Duodenal mucosa (tissue), 2 donors: ENCODE data around the gene USP49.

Source experiments
- H3K27ac ChIP-seq: one replicate; pipeline ENCODE4 v1.7.0; 2013; ENCODE audit warnings: low read depth, low read length
- H3K27me3 ChIP-seq, 2 donors: one replicate each; pipeline ENCODE4 v1.7.0; 2013; ENCODE audit warnings: low read length in 2 of 2, control low read depth in 1 of 2; ENCODE audit not compliant: insufficient read depth in 2 of 2, control insufficient read depth in 1 of 2
- H3K36me3 ChIP-seq, 2 donors: one replicate each; pipeline ENCODE4 v1.7.0; 2013; ENCODE audit warnings: low read length in 2 of 2, control low read depth in 1 of 2; ENCODE audit not compliant: insufficient read depth in 2 of 2, control insufficient read depth in 1 of 2
- H3K4me1 ChIP-seq, 2 donors: one replicate each; pipeline ENCODE4 v1.7.0; 2013; ENCODE audit warnings: low read length in 2 of 2, control low read depth in 1 of 2; ENCODE audit not compliant: insufficient read depth in 2 of 2, control insufficient read depth in 1 of 2
- H3K4me3 ChIP-seq, 2 donors: one replicate each; pipeline ENCODE4 v1.7.0; 2013; ENCODE audit warnings: low read length in 2 of 2, low read depth in 1 of 2
- H3K9ac ChIP-seq, 2 donors: one replicate each; pipeline ENCODE4 v1.7.0; 2013; ENCODE audit warnings: low read length in 2 of 2, low read depth in 1 of 2
- H3K9me3 ChIP-seq, 2 donors: one replicate each; pipeline ENCODE4 v1.7.0; 2013; ENCODE audit warnings: low read length in 2 of 2, control low read depth in 1 of 2; ENCODE audit not compliant: control insufficient read depth in 1 of 2

Gene USP49

GRCh38 chr6:41796474-41796873 lies 98.7 kb downstream of the USP49 start:
- H3K4me3 ChIP-seq: no peak overlapping the region
- no peaks in the 10 kb centered on the region for H3K27me3 ChIP-seq
- H3K9me3 ChIP-seq: no peaks in the 10 kb centered on the region
- no peak overlapping the region for H3K27ac ChIP-seq
- no peaks in the 10 kb centered on the region for H3K4me1 ChIP-seq
- H3K9ac ChIP-seq: no peak overlapping the region
- peaks cover 0 to 26% of the 10 kb centered on the region in 2 donors for H3K36me3 ChIP-seq

GRCh38 chr6:41791984-41792383 lies 103.2 kb downstream of the USP49 start:
- Histone ChIP-seq H3K4me1 (peaks cover 6 to 7% of the 10 kb centered on the region in 2 donors), H3K27ac (no peak overlapping the region), H3K4me3 (no peak overlapping the region), H3K36me3 (peaks cover 13 to 50% of the 10 kb centered on the region in 2 donors), H3K27me3 (no peaks in the 10 kb centered on the region), H3K9me3 (no peaks in the 10 kb centered on the region), H3K9ac (no peak overlapping the region)

GRCh38 chr6:41791305-41791704 lies 103.9 kb downstream of the USP49 start:
- Histone ChIP-seq H3K4me1 (peaks cover 6 to 7% of the 10 kb centered on the region in 2 donors), H3K4me3 (no peak overlapping the region), H3K9ac (no peak overlapping the region), H3K27me3 (no peaks in the 10 kb centered on the region), H3K9me3 (no peaks in the 10 kb centered on the region), H3K27ac (no peak overlapping the region), H3K36me3 (peaks cover 13 to 50% of the 10 kb centered on the region in 2 donors)

GRCh38 chr6:41790045-41790444 lies 105.1 kb downstream of the USP49 start:
- Histone ChIP-seq H3K27me3 (no peaks in the 10 kb centered on the region), H3K27ac (no peak overlapping the region), H3K4me3 (no peak overlapping the region), H3K36me3 (peaks cover 13 to 42% of the 10 kb centered on the region in 2 donors), H3K4me1 (peaks cover 18 to 19% of the 10 kb centered on the region in 2 donors), H3K9me3 (no peaks in the 10 kb centered on the region), H3K9ac (no peak overlapping the region)

GRCh38 chr6:41789390-41789724 lies 105.8 kb downstream of the USP49 start:
- H3K9me3 ChIP-seq: no peaks in the 10 kb centered on the region
- no peak overlapping the region for H3K4me3 ChIP-seq
- H3K36me3 ChIP-seq: peaks cover 13 to 36% of the 10 kb centered on the region in 2 donors
- no peaks in the 10 kb centered on the region for H3K27me3 ChIP-seq
- no peak overlapping the region for H3K9ac ChIP-seq
- H3K4me1 ChIP-seq: peaks cover 25 to 26% of the 10 kb centered on the region in 2 donors
- no peak overlapping the region for H3K27ac ChIP-seq

- H3K27ac ChIP-seq: peak within 1 kb of the TSS; percentile 94
- H3K36me3 ChIP-seq: peaks cover 13 to 34% of the 10 kb centered on the region in 2 donors
- no peaks in the 10 kb centered on the region for H3K27me3 ChIP-seq
- H3K4me1 ChIP-seq: peaks cover 31 to 38% of the 10 kb centered on the region in 2 donors
- peak within 1 kb of the TSS; percentile 88 to 91 for H3K9ac ChIP-seq
- no peaks in the 10 kb centered on the region for H3K9me3 ChIP-seq
- peak within 1 kb of the TSS; percentile 89 to 100 for H3K4me3 ChIP-seq
These were observed 107.8 kb downstream of the USP49 start, which contains the start of gene TOMM6 for GRCh38 chr6:41787219-41787917. TSS of gene TOMM6 (plus strand) at chr6:41787694. CDS start at chr6:41787698, 4 bp downstream.

- H3K36me3 ChIP-seq: peaks cover 13 to 26% of the 10 kb centered on the region in 2 donors
- H3K27ac ChIP-seq: peak overlapping the region; percentile 94
- H3K9me3 ChIP-seq: no peaks in the 10 kb centered on the region
- no peaks in the 10 kb centered on the region for H3K27me3 ChIP-seq
- H3K9ac ChIP-seq: peak overlapping the region; percentile 88 to 91
- H3K4me3 ChIP-seq: peak overlapping the region; percentile 89 to 100
- H3K4me1 ChIP-seq: peaks cover 31 to 38% of the 10 kb centered on the region in 2 donors
These were observed 108.5 kb downstream of the USP49 start for GRCh38 chr6:41786451-41787218.

- Histone ChIP-seq H3K4me1 (peaks cover 37 to 46% of the 10 kb centered on the region in 2 donors), H3K4me3 (peak overlapping the region; percentile 89 to 100), H3K27ac (no peak overlapping the region), H3K9me3 (no peaks in the 10 kb centered on the region), H3K27me3 (no peaks in the 10 kb centered on the region), H3K9ac (peak overlapping the region; percentile 33 to 57), H3K36me3 (peaks cover 13 to 20% of the 10 kb centered on the region in 2 donors)
These were observed 109.3 kb downstream of the USP49 start for GRCh38 chr6:41785689-41786450.

- H3K4me1 ChIP-seq: peaks cover 39 to 48% of the 10 kb centered on the region in 2 donors
- peaks cover 10 to 14% of the 10 kb centered on the region in 2 donors for H3K36me3 ChIP-seq
- H3K27me3 ChIP-seq: no peaks in the 10 kb centered on the region
- H3K9ac ChIP-seq: peak overlapping the region in 1 of 2 donors; percentile 15
- no peaks in the 10 kb centered on the region for H3K9me3 ChIP-seq
- peak overlapping the region; percentile 17 for H3K27ac ChIP-seq
- peak overlapping the region in 1 of 2 donors; percentile 89 for H3K4me3 ChIP-seq
These were observed 109.9 kb downstream of the USP49 start for GRCh38 chr6:41785254-41785653.
